EH (cell line): ENCODE measurements around the gene CKB.

Experiments used
- DNase-seq: peaks from one replicate; pipeline ENCODE4 v3.0.0-alpha.2; 2015; ENCODE audit warnings: low read depth

Gene CKB

DNA sequence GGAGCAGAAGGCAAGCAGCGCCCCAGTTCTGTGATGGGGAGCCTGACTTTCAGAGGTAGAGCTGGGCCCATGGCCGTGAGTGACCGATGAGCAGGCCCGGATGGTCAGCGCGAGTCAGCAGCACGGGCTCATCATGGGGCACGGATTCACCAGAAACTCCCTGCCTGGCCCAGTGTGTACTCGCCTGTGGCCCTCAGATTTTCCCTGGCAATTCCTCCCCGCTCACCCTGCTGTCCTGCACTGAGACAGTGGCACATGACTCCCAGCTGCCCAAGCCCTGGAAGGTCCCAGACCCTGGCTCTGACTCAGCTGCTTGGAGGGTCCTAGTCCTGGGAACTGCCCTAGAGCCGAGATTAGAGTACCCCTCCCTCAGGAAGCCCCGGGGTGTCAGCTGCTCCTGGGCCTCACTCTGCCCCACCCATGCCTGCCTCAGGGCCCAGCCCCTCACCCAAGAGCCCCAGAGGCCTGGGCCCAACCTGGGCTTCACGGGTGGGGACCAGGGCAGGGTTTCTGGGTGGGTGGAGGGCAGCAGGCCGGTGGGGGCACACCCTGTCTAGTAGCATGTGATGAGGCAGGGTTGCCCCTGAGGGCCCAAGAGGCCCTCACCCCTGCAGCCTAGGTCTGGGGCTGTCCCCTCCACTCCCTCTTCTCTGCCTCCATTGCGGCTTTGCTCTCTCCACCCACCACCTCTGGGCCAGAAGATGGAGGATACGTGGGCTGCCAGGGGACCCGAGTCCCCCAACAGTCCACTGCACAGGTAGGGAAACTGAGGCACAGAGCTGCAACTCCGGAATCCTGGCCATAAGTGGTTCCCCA, 14.8 kb upstream of the CKB start:
- DNase-seq: no peak

DNA sequence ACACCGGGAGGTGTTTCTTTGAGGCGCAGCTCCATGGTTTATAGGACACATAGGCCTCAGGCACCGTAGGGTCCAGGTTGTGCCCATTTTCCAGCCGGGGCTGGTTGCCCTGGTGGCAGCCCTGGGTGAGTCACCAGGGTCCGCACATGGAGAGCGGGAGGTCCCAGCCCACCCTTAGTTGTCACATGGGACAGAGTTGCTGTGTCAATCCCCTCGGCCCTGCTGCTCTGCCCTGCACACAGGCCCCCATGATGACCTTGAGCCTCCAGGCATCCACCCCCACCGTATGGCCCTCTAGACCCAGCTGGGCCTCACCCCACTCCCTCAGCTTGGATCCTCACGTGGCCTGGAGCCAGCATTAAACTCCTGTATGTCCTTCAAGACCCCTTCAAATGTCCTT, 14.1 kb upstream of the CKB start:
- no peak for DNase-seq

DNA sequence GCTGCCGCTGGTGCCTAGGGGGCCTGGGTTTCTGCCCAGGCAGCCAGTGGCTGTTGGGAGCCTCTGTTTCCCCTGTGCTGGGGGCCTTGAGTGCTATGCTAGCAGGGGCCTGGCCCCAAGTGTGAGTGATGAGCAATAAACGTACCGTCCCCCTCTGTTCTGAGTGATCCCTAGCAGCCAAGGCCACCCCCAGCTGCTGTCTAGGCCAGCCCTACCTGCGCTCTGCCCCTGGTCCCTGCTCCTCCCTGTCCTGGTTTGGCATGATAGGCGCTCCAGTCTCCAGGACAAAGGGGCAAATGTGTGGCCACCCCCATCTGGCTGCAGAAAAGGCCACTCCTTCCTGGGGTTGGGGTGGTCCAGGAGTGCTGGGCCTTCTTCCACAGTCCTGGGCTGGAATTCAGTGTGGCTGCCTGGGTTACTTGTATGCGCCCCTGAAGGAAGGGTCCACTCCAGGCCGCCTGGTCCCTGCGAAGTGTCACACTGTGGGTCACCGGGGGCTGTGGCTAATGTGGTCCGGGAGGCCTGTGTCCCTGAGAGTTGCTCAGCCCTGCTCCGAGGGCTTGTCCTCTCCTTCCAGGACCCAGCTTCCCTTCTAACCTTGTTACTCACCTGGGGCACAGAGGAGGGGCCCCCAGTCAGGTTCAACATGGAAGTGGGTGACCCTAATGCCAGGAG, 13.4 kb upstream of the CKB start:
- no peak for DNase-seq

DNA sequence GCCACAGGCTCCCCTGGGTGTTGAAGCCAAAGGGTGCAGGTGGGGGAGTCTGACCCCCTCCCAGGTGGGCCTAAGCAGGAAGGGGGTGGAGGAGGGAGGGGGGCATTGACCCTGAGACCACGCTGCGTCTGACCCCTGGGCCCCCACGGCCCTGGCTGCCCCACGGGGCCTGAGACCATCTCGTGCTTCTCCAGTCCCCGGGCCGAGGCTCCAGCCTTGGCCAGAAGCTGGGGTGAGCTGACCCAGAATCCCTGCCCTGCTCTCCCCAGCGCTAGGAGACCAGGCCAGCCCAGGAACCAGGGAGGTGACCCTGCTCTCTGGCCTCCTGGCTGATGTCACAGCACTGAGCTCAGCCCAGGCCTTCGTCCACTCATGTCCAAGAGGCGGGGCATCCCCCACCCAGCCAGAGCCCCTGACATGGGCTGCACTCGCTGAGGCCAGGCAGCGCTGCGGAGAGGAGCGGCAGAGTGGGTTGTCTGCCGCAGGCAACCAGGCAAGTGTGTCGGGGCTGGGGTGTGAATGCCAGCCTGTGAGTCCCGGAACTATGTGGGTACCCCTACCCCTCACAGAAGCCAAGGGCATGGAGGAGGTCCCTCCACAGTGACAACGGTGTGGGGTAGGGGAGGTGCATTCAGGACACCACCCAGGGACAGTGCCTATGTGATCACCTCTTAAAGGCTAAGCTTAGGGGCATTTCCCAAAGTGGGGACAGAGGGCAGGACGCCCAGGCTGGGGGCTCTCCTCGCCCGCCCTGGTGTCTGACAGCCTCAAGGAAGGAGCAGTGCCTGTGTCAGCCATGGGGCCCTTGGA, 12.7 kb upstream of the CKB start:
- DNase-seq: no peak

DNA sequence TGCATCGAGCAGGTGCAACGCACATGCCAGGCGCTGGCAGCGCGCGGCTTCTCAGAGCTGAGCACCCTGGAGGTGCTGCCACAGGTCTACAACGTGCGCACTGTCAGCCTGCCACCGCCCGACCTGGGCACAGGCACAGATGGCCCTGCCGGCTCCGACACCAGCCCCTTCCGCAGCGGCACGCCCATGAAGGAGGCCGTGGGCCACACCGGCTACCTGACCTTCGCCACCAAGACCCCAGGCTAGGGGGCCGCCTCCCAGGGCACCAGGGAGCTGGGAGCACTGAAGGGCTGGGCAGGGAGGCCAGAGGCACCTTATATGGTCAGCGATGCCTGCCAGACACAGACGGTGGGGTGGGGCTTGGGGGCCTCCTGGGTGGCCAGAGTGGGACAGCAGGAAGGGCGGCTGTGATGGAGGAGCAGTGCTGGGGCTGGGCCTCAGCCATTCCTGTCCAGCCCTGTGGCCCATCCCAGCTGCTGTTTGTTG, 12.0 kb upstream of the CKB start:
- DNase-seq: no peak

DNA sequence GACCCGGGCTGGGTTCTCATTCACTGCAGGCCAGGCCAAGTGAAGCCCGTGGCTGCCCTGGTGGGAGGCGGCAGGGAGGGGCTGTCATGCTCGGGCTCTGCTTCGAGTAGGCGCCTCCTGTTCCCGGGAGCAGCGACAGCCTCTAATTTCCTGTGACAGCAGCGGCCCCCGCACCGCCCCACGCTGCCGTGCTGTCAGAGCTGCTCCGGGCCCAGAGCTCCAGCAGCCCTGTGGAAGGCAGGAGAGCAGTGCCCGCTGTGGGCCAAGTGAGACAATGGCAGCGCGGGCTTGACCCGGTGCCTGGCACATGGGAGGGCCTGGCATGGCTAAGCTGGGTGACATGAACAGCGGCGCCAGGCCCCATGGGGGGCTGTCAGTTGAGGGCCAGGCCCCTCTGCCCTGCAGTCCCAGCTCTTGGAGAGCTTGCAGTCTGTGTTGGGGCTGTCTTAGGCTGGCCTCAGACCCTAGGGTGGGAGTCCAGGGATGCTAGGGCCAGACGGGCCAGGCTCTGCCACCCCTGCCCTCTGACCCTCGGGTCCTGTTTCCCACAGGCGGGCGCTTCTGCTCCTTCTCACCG, 11.5 kb upstream of the CKB start:
- no peak for DNase-seq

DNA sequence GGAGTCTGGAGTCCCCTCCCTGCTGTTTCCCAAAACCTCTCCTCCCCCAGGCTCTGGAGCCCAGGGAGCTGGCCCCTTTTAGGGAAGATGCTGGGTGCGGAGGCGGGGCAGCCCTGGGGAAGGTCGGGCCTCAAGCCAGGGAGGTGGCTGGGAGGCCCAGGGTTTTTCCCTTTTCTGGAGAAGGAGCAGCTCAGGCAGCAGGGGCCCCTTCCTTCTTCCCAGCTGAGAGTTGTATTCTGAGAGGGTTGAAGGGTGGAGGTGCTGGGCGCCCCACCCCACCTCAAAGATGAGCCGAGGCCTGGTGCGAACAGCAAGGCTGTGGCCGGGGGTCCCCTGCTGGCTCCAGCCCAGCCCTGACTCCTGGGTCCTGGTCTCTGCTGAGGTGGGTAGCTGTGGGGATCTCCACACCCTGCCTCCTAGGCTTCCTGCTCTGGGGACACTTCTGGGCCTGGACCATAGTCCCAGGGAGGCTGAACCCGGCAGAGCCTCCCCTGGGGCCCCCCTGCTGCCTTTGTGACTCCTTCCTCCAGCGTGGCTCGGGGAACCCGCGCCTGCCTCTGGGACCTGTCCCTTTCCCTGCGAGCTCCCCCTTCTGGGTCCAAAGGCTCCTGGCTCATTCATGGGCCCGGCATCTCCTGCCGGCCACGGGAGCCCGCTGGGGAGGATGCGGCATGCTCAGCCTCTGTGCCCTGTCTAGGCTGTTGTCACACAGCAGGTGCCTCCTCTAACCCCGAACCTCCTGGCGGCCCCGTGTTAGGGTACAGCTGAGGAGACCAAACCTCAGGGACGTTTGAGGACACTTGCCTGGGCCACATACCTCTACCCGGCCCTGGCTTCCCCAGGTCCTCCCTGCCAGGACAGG, 10.7 kb upstream of the CKB start:
- no peak for DNase-seq

DNA sequence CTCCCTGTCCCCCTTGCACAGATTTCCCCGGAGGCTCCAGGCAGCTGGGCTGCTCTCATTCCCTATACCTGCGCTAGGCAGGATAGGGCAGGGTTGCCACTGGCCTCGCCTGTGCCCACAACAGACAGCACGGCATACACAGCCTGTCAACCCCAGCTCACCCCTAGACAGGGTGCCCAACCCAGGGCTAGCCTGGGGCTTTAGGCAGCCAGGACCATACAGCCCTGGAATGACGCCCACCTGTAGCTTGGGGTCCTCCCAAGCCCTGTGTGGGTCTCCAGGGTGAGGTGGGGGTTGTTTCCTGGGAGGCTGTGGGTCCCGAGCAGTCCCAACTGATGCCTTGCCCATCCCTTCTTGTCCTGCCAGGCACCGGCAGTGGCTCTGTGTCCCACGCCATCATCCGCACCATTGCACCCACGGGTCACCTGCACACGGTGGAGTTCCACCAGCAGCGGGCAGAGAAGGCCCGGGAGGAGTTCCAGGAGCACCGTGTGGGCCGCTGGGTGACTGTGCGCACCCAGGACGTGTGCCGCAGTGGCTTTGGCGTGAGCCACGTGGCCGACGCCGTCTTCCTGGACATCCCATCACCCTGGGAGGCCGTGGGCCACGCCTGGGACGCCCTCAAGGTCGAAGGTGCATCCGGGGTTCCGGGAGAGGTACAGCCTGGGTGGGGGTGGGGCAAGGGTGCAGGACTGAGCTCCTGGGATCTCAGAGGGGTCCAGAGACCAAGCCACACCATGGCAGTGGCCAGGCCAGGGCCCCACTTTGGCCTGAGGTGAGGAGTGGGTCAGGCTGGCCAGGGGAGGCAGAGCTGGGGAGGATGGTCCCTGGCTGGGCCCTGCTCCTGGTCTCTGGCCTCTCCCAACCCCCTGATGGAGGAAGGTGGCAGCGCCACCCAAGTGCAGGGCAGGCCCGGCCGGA, 9.8 kb upstream of the CKB start:
- DNase-seq: no peak

DNA sequence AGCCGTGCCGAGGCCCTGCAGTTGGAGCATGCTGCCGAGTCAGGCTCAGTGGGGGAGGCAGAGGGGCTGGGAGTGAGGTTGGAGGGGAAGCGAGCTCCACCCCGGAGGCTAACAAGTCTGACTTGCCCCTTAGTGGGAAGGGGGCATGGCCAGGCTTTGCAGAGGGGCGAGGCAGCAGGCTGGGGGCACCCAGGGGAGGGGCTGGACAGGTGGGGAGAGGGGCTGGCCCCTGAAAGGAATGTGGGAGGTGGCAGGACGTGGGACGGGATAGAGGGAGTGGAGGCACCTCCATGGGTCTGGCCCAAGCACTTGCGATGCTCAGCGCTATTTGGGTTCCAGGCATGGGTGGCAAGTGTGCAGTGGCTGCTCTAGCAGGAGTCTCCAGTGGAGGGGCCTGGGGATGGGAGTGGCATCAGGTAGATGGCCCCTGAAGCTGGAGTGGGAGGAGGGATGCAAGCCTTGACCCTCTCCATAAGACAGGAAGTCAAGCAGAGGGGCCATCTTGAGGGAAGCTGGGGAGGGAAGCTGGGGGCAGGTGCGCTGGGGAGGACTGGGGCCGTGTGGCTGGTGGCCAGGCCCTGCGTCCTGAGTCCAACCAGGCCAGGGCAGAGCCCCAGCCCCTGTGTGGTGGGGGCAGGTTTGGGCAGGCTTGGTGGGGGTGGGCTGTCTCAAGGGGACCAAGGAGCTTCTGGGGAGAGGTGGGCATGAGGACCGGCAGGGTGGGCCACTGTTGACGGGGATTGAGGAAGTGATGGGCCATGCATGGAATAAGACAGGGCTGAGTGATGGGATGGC, 9.0 kb upstream of the CKB start:
- no peak for DNase-seq

DNA sequence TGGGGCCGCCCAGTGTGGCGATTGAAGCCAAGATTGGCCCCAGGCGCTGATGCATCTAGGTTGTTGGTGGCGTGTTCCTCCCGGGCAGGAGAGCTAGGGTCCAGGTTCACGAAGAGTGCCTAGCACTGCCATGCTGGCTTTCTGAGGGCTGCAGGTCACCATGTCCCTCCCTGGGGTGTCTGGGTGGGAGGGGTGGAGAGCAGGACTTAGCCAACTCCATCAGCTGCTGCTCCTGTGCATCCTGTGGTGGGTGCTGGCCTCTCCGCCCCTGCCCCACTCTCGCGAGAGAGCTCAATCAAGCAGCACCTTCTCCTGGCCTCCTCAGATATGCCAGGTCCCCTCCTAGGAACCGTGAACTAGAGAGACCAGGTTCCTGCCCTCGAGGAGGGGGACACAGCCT, 8.2 kb upstream of the CKB start:
- DNase-seq: no peak

DNA sequence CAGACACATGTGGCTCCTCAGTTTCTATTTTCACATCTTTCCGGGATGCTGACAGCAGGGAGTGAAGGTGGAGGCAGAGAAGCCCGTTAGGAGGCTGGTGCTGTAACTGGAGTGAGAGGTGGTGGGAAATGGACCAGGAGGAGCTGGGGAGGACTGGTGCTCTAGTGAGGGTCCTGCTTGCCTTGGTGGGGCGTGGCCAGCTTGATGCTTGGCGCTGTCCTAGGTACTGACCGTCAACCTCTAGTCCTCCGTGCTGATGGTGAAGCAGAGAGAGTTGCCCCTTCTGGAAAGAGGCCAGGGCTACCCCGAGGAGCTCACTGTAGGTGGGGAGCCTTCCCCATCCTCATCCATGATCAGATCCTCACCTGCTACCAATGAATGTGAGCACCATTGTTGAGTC, 7.8 kb upstream of the CKB start:
- peak; percentile 45 for DNase-seq

DNA sequence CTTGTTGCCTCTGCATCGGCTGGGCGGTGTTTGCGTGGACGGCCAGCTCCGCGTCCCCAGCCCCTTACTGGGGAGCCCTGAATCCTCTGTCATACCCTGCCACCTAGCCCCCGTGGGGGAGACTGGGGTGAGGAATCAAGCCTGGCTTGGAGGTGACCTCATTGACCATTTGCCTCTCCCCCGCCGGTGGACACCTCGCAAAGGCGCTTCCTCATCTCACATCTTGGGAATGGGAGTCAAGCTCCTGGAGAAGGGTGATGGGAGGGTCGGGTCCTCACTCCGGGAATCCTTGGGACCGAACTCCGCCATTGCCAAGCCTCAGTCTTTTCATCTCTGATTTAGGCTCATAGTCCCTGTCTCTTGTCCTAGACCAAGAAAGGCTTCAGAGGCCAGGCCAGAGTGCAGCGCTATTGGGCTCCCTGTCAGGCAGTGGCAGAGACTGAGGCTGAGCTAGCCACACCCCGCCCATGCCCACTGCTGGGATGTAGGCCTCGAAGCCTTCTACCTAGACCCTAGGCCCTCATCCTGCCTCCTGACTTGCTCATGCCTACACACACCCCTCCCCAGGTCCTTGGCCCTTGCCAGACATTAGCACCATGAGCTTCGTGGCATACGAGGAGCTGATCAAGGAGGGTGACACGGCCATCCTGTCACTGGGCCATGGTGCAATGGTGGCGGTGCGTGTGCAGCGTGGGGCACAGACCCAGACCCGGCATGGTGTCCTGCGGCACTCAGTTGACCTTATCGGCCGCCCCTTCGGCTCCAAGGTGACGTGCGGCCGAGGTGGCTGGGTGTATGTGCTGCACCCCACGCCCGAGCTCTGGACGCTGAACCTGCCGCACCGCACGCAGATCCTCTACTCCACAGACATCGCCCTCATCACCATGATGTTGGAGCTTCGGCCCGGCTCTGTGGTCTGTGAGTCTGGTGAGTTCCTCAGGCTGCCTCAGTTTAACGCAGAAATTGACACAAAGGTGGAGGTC, 7.0 kb upstream of the CKB start:
- DNase-seq: no peak

DNA sequence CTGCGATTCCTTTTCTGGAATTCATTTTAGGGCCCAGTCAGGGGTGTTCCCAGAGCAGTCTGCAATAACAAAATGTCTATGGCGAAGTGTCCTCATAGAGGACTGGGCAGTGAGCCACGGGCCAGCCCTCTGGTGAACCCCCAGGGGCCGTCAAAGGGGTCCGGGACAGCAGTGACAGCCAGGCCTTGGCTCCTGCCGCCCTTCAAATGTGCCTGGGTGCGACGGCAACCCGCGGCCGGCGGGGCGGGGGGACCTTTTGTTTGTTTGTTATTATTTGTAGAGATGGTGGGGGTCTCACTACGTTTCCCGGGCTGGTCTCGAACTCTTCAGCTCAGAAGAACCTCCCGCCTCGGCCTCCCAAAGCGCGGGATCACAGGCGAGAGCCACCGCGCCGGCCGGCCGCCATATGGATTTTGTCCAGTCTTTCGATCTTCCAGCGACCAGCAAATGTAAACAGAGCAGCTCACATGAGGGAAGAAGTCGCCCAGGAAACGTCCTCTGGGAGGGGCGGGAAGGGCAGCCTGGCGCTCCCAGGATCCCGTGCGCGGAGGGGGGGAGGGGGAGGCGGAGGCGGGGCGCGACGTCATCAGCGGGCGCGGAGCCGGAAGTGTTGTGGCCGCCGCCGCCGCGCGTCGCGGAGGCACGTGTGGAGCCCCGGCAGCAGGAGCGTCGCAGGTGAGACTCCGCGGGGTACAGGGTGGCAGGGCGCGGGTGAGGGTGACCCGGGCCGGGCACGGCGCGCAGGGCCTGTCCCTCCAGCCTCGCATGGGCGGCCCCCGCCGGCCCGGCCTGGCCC, 6.2 kb upstream of the CKB start, which contains the start of gene TRMT61A:
Gene TRMT61A (plus strand): TSS at position 610 of the 796 bp plus-strand sequence. CDS start 783 bp downstream, outside the sequence.
- peak; percentile 94 for DNase-seq

DNA sequence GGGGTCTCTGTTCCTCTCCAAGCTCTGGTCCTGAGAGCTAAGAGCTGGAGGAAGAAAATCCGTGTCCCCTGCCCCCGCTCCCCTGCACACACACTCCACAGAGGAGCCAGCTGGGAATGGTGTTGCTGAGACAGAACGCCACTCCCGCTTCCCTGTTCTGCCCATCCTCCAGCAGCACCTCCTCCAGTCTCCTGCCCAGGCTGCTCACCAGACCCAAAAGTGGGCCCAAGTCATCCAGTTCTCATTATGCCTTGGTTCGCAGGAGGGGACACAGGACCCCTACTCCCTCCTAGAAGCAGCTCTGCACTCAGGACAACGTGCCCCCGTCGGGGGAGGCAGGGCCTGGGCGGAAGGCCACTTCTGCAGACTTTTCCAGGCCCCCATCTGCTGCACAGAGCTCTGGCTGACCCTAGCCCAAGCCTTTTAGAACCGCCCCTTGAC, 5.5 kb upstream of the CKB start:
- DNase-seq: peak; percentile 42

DNA sequence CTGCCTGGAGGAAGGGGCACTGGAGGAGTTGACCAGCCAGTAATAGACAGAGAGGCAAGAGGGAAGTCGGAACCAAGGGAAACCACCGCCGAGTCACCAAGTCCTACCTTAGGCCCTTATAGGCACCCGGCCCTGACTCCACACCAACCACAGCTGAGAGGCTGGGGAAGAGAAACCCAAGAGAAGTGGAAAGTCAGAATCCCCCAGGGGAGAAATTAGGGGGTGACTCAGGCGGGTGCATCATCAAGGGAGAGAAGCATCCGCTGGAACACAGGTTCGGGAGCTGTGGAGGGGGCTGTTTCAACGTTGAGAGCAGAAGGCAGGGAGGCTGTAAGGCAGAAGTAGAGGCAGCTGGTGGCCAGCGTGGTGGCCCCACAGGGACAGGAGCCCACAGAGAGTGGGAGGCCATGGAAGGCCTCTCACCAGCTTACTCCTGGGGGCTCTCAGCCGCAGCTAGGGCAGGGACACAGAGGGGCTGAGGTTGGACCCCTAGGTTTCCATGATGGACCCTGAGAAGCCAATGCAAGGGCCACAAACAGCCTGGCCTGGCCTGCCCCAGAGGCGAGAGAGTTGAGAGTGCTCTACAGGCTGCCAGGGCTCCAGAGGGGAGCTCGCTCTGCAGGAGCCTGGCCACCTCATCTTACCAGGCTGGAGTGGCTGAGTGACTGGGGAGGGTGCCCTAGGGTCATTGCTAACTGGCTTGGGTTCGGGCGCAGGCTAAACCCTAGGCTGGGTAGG, 4.9 kb upstream of the CKB start:
- DNase-seq: peak; percentile 38

DNA sequence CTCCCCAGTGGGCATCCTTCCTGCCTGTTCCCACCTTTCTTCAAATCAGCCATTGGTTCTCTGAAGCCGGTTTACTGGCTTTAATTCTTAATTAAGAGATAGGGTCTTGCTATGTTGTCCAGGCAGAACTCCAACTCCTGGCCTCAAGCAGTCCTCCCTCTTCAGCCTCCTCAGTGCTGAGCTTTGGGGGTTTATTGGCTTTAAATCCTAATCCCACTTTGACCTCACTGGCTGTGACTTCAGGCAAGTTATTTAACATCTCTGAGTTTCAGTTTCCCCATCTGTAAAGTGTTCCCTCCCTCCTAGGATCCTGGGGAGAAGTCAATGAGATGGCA, 4.3 kb upstream of the CKB start:
- DNase-seq: no peak
